ENCODE data around the gene FYN. TPM values are rescaled to one million over a fixed set of nuclear protein-coding genes. Genes with fewer than 3 reads are reported as not detected.

The FYN gene
- total and polyA plus RNA-seq, 10 of the 15 experiments (the other 5 are each of a cell fraction or from before 2014, with no cell fraction given) = 51.4 to 247 (median 138) TPM

DNA sequence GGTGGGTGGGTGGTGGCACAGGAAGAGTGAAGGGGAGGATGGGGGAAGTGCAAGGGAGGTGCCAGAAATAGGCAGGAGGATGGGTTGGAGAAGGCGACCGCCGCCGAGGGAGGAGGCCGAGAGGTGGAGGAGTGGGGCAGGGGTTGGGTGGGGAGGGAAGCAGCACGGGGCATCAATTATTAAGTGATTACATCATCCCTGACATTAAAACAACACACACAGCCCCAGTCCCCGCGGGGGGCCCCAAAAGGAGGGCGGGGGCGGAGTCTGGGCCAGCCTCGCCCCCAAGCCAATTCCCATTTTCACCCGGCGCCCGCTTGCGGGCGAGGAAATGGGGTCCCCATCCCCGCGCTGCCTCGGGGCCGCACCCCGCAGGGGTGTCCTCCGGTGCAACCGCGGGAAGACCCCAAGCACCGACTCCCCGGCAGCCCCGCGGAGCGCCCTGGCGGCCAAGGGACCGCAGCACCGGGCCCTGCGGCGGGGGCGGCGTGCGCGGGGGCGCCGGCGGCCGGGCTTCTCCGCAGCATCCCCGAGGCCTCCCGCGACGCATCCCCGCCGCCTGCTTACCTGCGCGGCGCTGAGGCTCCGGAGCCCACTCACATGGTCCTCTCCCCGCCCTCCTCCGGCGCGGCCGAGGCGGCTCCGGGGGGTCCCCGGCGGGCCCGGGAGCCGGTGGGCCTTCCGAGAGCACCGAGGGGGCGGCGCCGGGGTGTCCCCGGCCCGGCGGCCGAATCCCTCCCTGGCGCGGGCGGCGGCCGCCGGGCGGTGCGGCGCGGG, 663 bp downstream of the FYN start (continued):
- TF ChIP-seq, protein P1, sequence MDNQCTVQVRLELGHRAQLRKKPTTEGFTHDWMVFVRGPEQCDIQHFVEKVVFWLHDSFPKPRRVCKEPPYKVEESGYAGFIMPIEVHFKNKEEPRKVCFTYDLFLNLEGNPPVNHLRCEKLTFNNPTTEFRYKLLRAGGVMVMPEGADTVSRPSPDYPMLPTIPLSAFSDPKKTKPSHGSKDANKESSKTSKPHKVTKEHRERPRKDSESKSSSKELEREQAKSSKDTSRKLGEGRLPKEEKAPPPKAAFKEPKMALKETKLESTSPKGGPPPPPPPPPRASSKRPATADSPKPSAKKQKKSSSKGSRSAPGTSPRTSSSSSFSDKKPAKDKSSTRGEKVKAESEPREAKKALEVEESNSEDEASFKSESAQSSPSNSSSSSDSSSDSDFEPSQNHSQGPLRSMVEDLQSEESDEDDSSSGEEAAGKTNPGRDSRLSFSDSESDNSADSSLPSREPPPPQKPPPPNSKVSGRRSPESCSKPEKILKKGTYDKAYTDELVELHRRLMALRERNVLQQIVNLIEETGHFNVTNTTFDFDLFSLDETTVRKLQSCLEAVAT (IDR thresholded peaks at IDR 0.05) = 0 out of 2 replicates have a peak, but pooled peaks have one; percentile 6
- TF ChIP-seq RUNX3 (IDR thresholded peaks at IDR 0.05; ENCODE audit: low read length) = no peak
- TF ChIP-seq PML (IDR thresholded peaks at IDR 0.05; ENCODE audit: low read length) = no peak
- TF ChIP-seq POLR2AphosphoS5 (IDR thresholded peaks at IDR 0.05; ENCODE audit: low read length) = no peak
- TF ChIP-seq, protein P2, sequence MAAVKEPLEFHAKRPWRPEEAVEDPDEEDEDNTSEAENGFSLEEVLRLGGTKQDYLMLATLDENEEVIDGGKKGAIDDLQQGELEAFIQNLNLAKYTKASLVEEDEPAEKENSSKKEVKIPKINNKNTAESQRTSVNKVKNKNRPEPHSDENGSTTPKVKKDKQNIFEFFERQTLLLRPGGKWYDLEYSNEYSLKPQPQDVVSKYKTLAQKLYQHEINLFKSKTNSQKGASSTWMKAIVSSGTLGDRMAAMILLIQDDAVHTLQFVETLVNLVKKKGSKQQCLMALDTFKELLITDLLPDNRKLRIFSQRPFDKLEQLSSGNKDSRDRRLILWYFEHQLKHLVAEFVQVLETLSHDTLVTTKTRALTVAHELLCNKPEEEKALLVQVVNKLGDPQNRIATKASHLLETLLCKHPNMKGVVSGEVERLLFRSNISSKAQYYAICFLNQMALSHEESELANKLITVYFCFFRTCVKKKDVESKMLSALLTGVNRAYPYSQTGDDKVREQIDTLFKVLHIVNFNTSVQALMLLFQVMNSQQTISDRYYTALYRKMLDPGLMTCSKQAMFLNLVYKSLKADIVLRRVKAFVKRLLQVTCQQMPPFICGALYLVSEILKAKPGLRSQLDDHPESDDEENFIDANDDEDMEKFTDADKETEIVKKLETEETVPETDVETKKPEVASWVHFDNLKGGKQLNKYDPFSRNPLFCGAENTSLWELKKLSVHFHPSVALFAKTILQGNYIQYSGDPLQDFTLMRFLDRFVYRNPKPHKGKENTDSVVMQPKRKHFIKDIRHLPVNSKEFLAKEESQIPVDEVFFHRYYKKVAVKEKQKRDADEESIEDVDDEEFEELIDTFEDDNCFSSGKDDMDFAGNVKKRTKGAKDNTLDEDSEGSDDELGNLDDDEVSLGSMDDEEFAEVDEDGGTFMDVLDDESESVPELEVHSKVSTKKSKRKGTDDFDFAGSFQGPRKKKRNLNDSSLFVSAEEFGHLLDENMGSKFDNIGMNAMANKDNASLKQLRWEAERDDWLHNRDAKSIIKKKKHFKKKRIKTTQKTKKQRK (IDR thresholded peaks at IDR 0.05; ENCODE audit: low read depth, low read length) = no peak
- TF ChIP-seq GATAD2B (conservative IDR thresholded peaks at IDR 0.05; ENCODE audit: low read depth) = peak; percentile 87
- 0 out of 2 replicates have a peak, but pooled peaks have one; percentile 14 for TF ChIP-seq TAF1 (IDR thresholded peaks at IDR 0.05; ENCODE audit: borderline replicate concordance, low read depth, low read length)
- no peak for TF ChIP-seq RBBP5 (conservative IDR thresholded peaks at IDR 0.05)
- TF ChIP-seq, protein P3, sequence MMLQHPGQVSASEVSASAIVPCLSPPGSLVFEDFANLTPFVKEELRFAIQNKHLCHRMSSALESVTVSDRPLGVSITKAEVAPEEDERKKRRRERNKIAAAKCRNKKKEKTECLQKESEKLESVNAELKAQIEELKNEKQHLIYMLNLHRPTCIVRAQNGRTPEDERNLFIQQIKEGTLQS (IDR thresholded peaks at IDR 0.05; ENCODE audit: borderline replicate concordance, extremely low read depth, low read depth, low read length) = no peak
- TF ChIP-seq MEF2B (IDR thresholded peaks at IDR 0.05; ENCODE audit: partially characterized antibody, poor library complexity, severe bottlenecking) = no peak
- TF ChIP-seq MYB (IDR thresholded peaks at IDR 0.05; ENCODE audit: borderline replicate concordance, low read depth, low read length) = no peak
- TF ChIP-seq ZBED1 (IDR thresholded peaks at IDR 0.05; ENCODE audit: borderline replicate concordance) = no peak
- TF ChIP-seq, protein P4, sequence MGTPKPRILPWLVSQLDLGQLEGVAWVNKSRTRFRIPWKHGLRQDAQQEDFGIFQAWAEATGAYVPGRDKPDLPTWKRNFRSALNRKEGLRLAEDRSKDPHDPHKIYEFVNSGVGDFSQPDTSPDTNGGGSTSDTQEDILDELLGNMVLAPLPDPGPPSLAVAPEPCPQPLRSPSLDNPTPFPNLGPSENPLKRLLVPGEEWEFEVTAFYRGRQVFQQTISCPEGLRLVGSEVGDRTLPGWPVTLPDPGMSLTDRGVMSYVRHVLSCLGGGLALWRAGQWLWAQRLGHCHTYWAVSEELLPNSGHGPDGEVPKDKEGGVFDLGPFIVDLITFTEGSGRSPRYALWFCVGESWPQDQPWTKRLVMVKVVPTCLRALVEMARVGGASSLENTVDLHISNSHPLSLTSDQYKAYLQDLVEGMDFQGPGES (IDR thresholded peaks at IDR 0.05) = no peak
- TF ChIP-seq FOXK2 (IDR thresholded peaks at IDR 0.05) = no peak
- TF ChIP-seq, protein P5, sequence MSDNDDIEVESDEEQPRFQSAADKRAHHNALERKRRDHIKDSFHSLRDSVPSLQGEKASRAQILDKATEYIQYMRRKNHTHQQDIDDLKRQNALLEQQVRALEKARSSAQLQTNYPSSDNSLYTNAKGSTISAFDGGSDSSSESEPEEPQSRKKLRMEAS (IDR thresholded peaks at IDR 0.05; ENCODE audit: low read depth, low read length) = no peak
- TF ChIP-seq ZZZ3 (IDR thresholded peaks at IDR 0.05; ENCODE audit: control insufficient read depth, insufficient read length, low read depth) = no peak
- TF ChIP-seq, protein P6, sequence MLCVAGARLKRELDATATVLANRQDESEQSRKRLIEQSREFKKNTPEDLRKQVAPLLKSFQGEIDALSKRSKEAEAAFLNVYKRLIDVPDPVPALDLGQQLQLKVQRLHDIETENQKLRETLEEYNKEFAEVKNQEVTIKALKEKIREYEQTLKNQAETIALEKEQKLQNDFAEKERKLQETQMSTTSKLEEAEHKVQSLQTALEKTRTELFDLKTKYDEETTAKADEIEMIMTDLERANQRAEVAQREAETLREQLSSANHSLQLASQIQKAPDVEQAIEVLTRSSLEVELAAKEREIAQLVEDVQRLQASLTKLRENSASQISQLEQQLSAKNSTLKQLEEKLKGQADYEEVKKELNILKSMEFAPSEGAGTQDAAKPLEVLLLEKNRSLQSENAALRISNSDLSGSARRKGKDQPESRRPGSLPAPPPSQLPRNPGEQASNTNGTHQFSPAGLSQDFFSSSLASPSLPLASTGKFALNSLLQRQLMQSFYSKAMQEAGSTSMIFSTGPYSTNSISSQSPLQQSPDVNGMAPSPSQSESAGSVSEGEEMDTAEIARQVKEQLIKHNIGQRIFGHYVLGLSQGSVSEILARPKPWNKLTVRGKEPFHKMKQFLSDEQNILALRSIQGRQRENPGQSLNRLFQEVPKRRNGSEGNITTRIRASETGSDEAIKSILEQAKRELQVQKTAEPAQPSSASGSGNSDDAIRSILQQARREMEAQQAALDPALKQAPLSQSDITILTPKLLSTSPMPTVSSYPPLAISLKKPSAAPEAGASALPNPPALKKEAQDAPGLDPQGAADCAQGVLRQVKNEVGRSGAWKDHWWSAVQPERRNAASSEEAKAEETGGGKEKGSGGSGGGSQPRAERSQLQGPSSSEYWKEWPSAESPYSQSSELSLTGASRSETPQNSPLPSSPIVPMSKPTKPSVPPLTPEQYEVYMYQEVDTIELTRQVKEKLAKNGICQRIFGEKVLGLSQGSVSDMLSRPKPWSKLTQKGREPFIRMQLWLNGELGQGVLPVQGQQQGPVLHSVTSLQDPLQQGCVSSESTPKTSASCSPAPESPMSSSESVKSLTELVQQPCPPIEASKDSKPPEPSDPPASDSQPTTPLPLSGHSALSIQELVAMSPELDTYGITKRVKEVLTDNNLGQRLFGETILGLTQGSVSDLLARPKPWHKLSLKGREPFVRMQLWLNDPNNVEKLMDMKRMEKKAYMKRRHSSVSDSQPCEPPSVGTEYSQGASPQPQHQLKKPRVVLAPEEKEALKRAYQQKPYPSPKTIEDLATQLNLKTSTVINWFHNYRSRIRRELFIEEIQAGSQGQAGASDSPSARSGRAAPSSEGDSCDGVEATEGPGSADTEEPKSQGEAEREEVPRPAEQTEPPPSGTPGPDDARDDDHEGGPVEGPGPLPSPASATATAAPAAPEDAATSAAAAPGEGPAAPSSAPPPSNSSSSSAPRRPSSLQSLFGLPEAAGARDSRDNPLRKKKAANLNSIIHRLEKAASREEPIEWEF (IDR thresholded peaks at IDR 0.05; ENCODE audit: insufficient replicate concordance, low read depth, low read length) = no peak
